GM12878 (cell line): ENCODE measurements around the gene EDEM3. TPM values are rescaled to one million over a fixed set of nuclear protein-coding genes. Genes with fewer than 3 reads are reported as not detected.

ENCODE experiments used
- ATAC-seq: fragments of 200-7000 bp; cut with Tn5 transposase; 3 replicates; pipeline ENCODE4 v1.9.1; 2020; ENCODE audit warnings: mild to moderate bottlenecking, moderate library complexity
- BruUV-seq: library from RNA; stranded (reverse); fragments of 400-500 nt; replicated peaks from 2 replicates; lab custom pipeline; 2021; lab: Mats Ljungman, UMichigan
- CTCF ChIA-PET: fragments of 300-600 bp; sonication (Branson Sonifier 250); formaldehyde crosslinking; extraction: SDS; loops from one replicate; lab custom pipeline; 2021; ENCODE audit warnings: inconsistent platforms; lab: Yijun Ruan, JAX
- POLR2A ChIA-PET: fragments of 350-600 bp; formaldehyde crosslinking; extraction: SDS; loops from one replicate; lab custom pipeline; 2021; ENCODE audit warnings: inconsistent platforms; lab: Charles Lee
- RAD21 ChIA-PET: fragments of 300-600 bp; sonication (Branson Sonifier 250); formaldehyde crosslinking; loops from one replicate; lab custom pipeline; 2023; ENCODE audit warnings: antibody characterized with exemption; ENCODE audit not compliant: unreplicated experiment; lab: Charles Lee
- SMC1A ChIA-PET: fragments of 300-600 bp; sonication (Branson Sonifier 250); formaldehyde crosslinking; loops from one replicate; lab custom pipeline; 2023; ENCODE audit not compliant: unreplicated experiment, uncharacterized antibody; lab: Charles Lee
- DNase-seq: peaks from one replicate; pipeline ENCODE4 v3.0.0-alpha.2; 2011; ENCODE audit warnings: low read depth, low spot score
- FAIRE-seq: peaks from 3 replicates; lab custom pipeline; 2011; peaks lifted over from hg19 to GRCh38; lab: Jason Lieb, UNC
- H2AFZ ChIP-seq: 2 replicates; pipeline ENCODE4 v1.6.0; 2011; ENCODE audit warnings: low read depth, low read length, control low read depth; ENCODE audit not compliant: control insufficient read depth
- H3K27ac ChIP-seq: 2 replicates; pipeline ENCODE4 v1.5.1; 2011; ENCODE audit warnings: control low read depth; ENCODE audit not compliant: control insufficient read depth, insufficient read depth
- H3K27me3 ChIP-seq, 2 experiments: replicated peaks in 1 of 2; 2 replicates each; pipeline versions ENCODE4 v1.6.0 to v1.6.1; 2011; ENCODE audit warnings: low read length in 1 of 2; ENCODE audit not compliant: control insufficient read depth in 2 of 2, insufficient read depth in 2 of 2
- H3K36me3 ChIP-seq, 2 experiments: 2 replicates each; pipeline ENCODE4 v1.5.1; 2011; ENCODE audit warnings: low read length in 1 of 2; ENCODE audit not compliant: control insufficient read depth in 2 of 2, insufficient read depth in 2 of 2
- H3K4me1 ChIP-seq: 2 replicates; pipeline ENCODE4 v1.6.1; 2011; ENCODE audit warnings: mild to moderate bottlenecking, low read length, moderate library complexity, mixed read lengths; ENCODE audit not compliant: control insufficient read depth, insufficient read depth
- H3K4me2 ChIP-seq: 2 replicates; pipeline ENCODE4 v1.6.0; 2011; ENCODE audit warnings: control low read depth; ENCODE audit not compliant: control insufficient read depth, insufficient read depth
- H3K4me3 ChIP-seq: fragments of 200-600 bp; sonication (generic); 2 replicates; pipeline ENCODE4 v1.5.1; 2016
- H3K79me2 ChIP-seq: 2 replicates; pipeline ENCODE4 v1.6.0; 2011; ENCODE audit warnings: low read length; ENCODE audit not compliant: control insufficient read depth, insufficient read depth
- H3K9ac ChIP-seq: 2 replicates; pipeline ENCODE4 v1.8.0; 2011; ENCODE audit warnings: low read length, control low read depth, mixed read lengths; ENCODE audit not compliant: control insufficient read depth, insufficient read depth
- H3K9me3 ChIP-seq: replicated peaks from 3 replicates; pipeline ENCODE4 v1.5.1; 2011; ENCODE audit warnings: mild to moderate bottlenecking, low read length; ENCODE audit not compliant: control insufficient read depth, insufficient read depth
- H4K20me1 ChIP-seq: 2 replicates; pipeline ENCODE4 v1.6.0; 2011; ENCODE audit not compliant: control insufficient read depth, insufficient read depth
- ETV6 ChIP-seq, 2 experiments: fragments of 450-650 bp in 1 of 2; IDR thresholded peaks in 1 of 2; conservative IDR thresholded peaks in 1 of 2; 2 replicates each; pipeline ENCODE4 v1.6.1; 2014; ENCODE audit warnings: antibody characterized with exemption in 1 of 2, borderline replicate concordance in 1 of 2, low read depth in 1 of 2, mild to moderate bottlenecking in 1 of 2, moderate library complexity in 1 of 2
- FOS ChIP-seq: IDR thresholded peaks from 3 replicates; pipeline ENCODE4 v1.6.1; 2011; ENCODE audit warnings: borderline replicate concordance; ENCODE audit not compliant: insufficient read length; ENCODE audit errors: extremely low read depth
- HDAC2 ChIP-seq: fragments of 200-600 bp; sonication (generic); IDR thresholded peaks from 2 replicates; pipeline ENCODE4 v1.6.1; 2017
- MEF2A ChIP-seq: IDR thresholded peaks from 2 replicates; pipeline ENCODE4 v1.6.1; 2011; ENCODE audit warnings: low read depth, mild to moderate bottlenecking, low read length, moderate library complexity; ENCODE audit not compliant: insufficient read depth
- NBN ChIP-seq: fragments of 450-650 bp; IDR thresholded peaks from 2 replicates; pipeline ENCODE4 v1.6.1; 2016
- SMC3 ChIP-seq: IDR thresholded peaks from 2 replicates; pipeline ENCODE4 v1.6.1; 2011; ENCODE audit warnings: low read length, improper control_type of control experiment, borderline replicate concordance
- WGBS: methylation state at CpG from one replicate; pipeline ENCODE4 v1.1.6; 2016; ENCODE audit warnings: low lambda C conversion rate; ENCODE audit not compliant: insufficient replicate concordance, insufficient coverage; ENCODE audit errors: missing lambda C conversion rate; 5-methylcytosine and 5-hydroxymethylcytosine counted together
- in situ Hi-C: fragments of 300-500 bp; cut with MboI; formaldehyde crosslinking; loops from 9 replicates; pipeline ENCODE4 v1.14.3; 2018; ENCODE audit warnings: mixed read lengths
- intact Hi-C: fragments of 100-400 bp; cut with micrococcal nuclease; formaldehyde crosslinking; loops from one replicate; pipeline ENCODE4 v1.14.2; 2022; ENCODE audit not compliant: unreplicated experiment
- polyA plus RNA-seq, 11 experiments: library from polyadenylated mRNA; depleted of rRNA in 4 of 11; unstranded in 6 of 11; stranded (reverse) in 5 of 11; fragments of >200 nt; fragmentation: Nextera tagmentation in 4 of 11; fragmentation: Illumina TruSeq in 1 of 11; extraction: Ambion mirVana in 4 of 11; extraction: Trizol in 1 of 11; gene quantifications; 1 replicate in 1 of 11; 2 replicates in 10 of 11; pipeline versions ENCODE4 v1.2.1 to v1.2.3, GENCODE V29; 2011 to 2016; ENCODE audit warnings: inconsistent platforms in 2 of 11, missing spikeins in 2 of 11, low read depth in 1 of 11
- total RNA-seq, 4 experiments: library from RNA; depleted of rRNA in 3 of 4; stranded (reverse); fragments of >200 nt in 3 of 4; fragmentation: Illumina TruSeq in 1 of 4; extraction: Trizol in 1 of 4; gene quantifications; 2 replicates each; pipeline versions ENCODE4 v1.2.1 to v1.2.3, GENCODE V29; 2013 to 2021
- TF ChIP-seq, protein P1 (sequence below), 3 experiments: IDR thresholded peaks in 2 of 3; conservative IDR thresholded peaks in 1 of 3; 2 replicates each; pipeline ENCODE4 v1.5.1; 2011; ENCODE audit warnings: low read depth in 3 of 3, low read length in 3 of 3, mild to moderate bottlenecking in 3 of 3, control low read depth in 2 of 3, moderate library complexity in 2 of 3, inconsistent platforms in 1 of 3, mixed read lengths in 1 of 3; ENCODE audit not compliant: control insufficient read depth in 2 of 3, insufficient read depth in 1 of 3; ENCODE audit errors: extremely low read depth in 1 of 3
- TF ChIP-seq, protein P2 (sequence below): fragments of 450-650 bp; IDR thresholded peaks from 2 replicates; pipeline ENCODE4 v1.6.1; 2018; ENCODE audit warnings: borderline replicate concordance, mild to moderate bottlenecking; ENCODE audit not compliant: partially characterized antibody

The EDEM3 gene
- total and polyA plus RNA-seq, 10 of the 15 experiments (the other 5 are each of a cell fraction or from before 2014, with no cell fraction given): 6.4 to 19.3 (median 14.3) TPM

DNA sequence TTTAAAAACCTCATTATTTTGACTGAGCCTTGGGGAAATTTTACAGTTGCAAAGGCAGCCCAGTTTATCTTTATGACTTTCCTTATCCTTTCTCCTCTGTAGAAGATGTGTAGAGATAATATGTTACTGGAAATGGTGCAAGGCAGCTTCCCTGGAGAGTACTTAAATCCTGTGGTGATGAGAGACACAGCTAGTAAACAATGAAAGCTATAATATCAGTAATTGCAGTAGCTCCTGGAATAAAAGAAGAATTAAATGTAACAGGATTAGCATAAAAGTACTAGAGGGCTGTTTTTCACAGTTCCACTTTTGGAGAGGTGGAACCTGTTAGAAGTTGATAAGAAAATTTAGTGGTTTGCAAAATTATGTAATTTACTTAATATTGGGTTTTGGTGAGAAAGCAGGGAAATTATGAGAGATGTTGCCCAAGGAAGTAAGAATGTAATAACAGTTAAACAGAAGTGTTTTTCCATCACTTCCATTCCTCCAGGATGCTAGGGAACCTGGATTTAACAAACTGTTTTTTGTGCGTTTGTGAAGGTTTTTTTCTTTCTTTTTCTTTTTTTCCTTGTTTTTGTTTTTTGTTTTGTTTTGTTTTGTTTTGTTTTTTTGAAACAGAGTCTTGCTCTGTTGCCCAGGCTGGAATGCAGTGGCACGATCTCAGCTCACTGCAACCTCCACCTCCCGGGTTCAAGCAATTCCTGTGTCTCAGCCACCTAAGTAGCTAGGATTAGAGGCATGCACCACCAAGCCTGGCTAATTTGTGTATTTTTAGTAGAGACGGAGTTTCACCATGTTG is 15.7 kb upstream of the EDEM3 start:
- RAD21 ChIA-PET: no interaction called here
- no peaks in the 10 kb centered on the region for H3K9me3 ChIP-seq
- H3K4me2 ChIP-seq: no peak overlapping the region
- no peaks in the 10 kb centered on the region for H3K4me1 ChIP-seq
- no peak overlapping the region for H3K4me3 ChIP-seq
- SMC1A ChIA-PET: interaction anchor here (1.1 to 1.6 kb wide), 2 partner anchors 9 to 15 kb away, joined by 3 read pairs; no protein-coding TSS in a partner anchor
- in situ Hi-C loops (no loop called here), intact Hi-C loops (no loop called here)
- no peak for FAIRE-seq
- CTCF ChIA-PET: interaction anchor here (0.5 kb wide), 1 partner anchor 122 kb away, joined by 3 read pairs; no protein-coding TSS in a partner anchor
- POLR2A ChIA-PET: no interaction called here
- DNase-seq: no peak
- BruUV-seq: no TSS peak
- H3K27me3 ChIP-seq: no peaks in the 10 kb centered on the region
- no peaks in the 10 kb centered on the region for H3K79me2 ChIP-seq
- TF ChIP-seq MEF2A (no peak), HDAC2 (no peak), NBN (no peak), FOS (no peak), ETV6 (conservative IDR thresholded peaks at IDR 0.05 in 1 of 2, IDR thresholded peaks at IDR 0.05 in 1 of 2; ENCODE audit: borderline replicate concordance in 1 of 2, low read depth in 1 of 2) (no peak), SMC3 (no peak)
- TF ChIP-seq, protein P1, sequence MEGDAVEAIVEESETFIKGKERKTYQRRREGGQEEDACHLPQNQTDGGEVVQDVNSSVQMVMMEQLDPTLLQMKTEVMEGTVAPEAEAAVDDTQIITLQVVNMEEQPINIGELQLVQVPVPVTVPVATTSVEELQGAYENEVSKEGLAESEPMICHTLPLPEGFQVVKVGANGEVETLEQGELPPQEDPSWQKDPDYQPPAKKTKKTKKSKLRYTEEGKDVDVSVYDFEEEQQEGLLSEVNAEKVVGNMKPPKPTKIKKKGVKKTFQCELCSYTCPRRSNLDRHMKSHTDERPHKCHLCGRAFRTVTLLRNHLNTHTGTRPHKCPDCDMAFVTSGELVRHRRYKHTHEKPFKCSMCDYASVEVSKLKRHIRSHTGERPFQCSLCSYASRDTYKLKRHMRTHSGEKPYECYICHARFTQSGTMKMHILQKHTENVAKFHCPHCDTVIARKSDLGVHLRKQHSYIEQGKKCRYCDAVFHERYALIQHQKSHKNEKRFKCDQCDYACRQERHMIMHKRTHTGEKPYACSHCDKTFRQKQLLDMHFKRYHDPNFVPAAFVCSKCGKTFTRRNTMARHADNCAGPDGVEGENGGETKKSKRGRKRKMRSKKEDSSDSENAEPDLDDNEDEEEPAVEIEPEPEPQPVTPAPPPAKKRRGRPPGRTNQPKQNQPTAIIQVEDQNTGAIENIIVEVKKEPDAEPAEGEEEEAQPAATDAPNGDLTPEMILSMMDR (IDR thresholded peaks at IDR 0.05 in 2 of 3, conservative IDR thresholded peaks at IDR 0.05 in 1 of 3; ENCODE audit: control insufficient read depth in 2 of 3, extremely low read depth in 1 of 3, insufficient read depth in 1 of 3, low read depth in 3 of 3, low read length in 3 of 3): no peak
- TF ChIP-seq, protein P2, sequence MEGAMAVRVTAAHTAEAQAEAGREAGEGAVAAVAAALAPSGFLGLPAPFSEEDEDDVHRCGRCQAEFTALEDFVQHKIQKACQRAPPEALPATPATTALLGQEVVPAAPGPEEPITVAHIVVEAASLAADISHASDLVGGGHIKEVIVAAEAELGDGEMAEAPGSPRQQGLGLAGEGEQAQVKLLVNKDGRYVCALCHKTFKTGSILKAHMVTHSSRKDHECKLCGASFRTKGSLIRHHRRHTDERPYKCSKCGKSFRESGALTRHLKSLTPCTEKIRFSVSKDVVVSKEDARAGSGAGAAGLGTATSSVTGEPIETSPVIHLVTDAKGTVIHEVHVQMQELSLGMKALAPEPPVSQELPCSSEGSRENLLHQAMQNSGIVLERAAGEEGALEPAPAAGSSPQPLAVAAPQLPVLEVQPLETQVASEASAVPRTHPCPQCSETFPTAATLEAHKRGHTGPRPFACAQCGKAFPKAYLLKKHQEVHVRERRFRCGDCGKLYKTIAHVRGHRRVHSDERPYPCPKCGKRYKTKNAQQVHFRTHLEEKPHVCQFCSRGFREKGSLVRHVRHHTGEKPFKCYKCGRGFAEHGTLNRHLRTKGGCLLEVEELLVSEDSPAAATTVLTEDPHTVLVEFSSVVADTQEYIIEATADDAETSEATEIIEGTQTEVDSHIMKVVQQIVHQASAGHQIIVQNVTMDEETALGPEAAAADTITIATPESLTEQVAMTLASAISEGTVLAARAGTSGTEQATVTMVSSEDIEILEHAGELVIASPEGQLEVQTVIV: no peak
- no peak overlapping the region for H3K9ac ChIP-seq
- H3K27ac ChIP-seq: no peak overlapping the region
- no peak overlapping the region for H2AFZ ChIP-seq
- ATAC-seq: no peak
- 75% methylated on average over 4 of the region's 4 CpGs for WGBS
- no peaks in the 10 kb centered on the region for H3K36me3 ChIP-seq
- H4K20me1 ChIP-seq: no peaks in the 10 kb centered on the region
